Measurements from ENCODE around the gene PCCA. TPM values are rescaled to one million over a fixed set of nuclear protein-coding genes. Genes with fewer than 3 reads are reported as not detected.

PCCA gene
- total and polyA plus RNA-seq, 4 donors: 30.1 to 160 (median 76.3) TPM

GRCh38 chr13:100349594-100349993 is 260.7 kb downstream of the PCCA start:
- 50% methylated on average over 3 of the region's 3 CpGs for WGBS
- Histone ChIP-seq H3K4me1 (ENCODE audit: control insufficient read depth in 4 of 4, insufficient read depth in 4 of 4, low read length in 3 of 4) (peaks cover 0 to 2% (median 0%) of the 10 kb centered on the region in 4 donors), H3K27me3 (ENCODE audit: control insufficient read depth in 4 of 4, insufficient read depth in 4 of 4, low read length in 3 of 4) (no peaks in the 10 kb centered on the region), H3K9me3 (ENCODE audit: control insufficient read depth in 4 of 4, low read length in 3 of 4) (no peaks in the 10 kb centered on the region), H3K4me3 (ENCODE audit: low read depth in 1 of 3, low read length in 3 of 3) (no peak overlapping the region), H3K27ac (ENCODE audit: low read depth in 1 of 2, low read length in 2 of 2) (no peak overlapping the region), H3K36me3 (ENCODE audit: control insufficient read depth in 4 of 4, insufficient read depth in 3 of 4, low read depth in 1 of 4, low read length in 3 of 4) (peaks cover 0 to 10% (median 1%) of the 10 kb centered on the region in 4 donors), H3K9ac (ENCODE audit: low read depth in 1 of 2, low read length in 2 of 2) (no peak overlapping the region)
- TF ChIP-seq RXRA (IDR thresholded peaks at IDR 0.05) (no peak), HNF4A (conservative IDR thresholded peaks at IDR 0.05) (no peak), FOXA2 (IDR thresholded peaks at IDR 0.05) (no peak)
- DNase-seq (ENCODE audit: low spot score): no peak

DNA sequence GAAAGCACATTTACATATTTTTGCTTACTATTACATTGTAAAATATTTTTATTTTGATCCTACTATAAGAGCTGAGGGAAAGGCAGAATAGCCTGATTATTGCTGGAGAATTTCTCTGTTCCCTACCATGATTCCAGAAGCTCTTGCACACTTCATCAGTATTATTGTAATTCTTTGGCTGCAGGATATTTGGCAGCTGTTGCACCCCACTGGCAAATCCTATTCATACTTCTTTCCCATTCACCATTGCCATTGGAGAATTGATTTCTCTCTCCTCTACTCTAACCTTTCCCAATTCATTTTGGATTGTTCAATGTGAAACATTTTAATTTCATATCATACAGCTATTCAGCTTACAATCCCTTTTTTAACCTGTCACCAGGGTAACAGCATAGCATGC is 261.7 kb downstream of the PCCA start:
- Histone ChIP-seq H3K36me3 (ENCODE audit: control insufficient read depth in 4 of 4, insufficient read depth in 3 of 4, low read depth in 1 of 4, low read length in 3 of 4) (peaks cover 0 to 5% (median 1%) of the 10 kb centered on the region in 4 donors), H3K4me3 (ENCODE audit: low read depth in 1 of 3, low read length in 3 of 3) (no peak overlapping the region), H3K27ac (ENCODE audit: low read depth in 1 of 2, low read length in 2 of 2) (no peak overlapping the region), H3K9me3 (ENCODE audit: control insufficient read depth in 4 of 4, low read length in 3 of 4) (no peaks in the 10 kb centered on the region), H3K27me3 (ENCODE audit: control insufficient read depth in 4 of 4, insufficient read depth in 4 of 4, low read length in 3 of 4) (no peaks in the 10 kb centered on the region), H3K9ac (ENCODE audit: low read depth in 1 of 2, low read length in 2 of 2) (no peak overlapping the region), H3K4me1 (ENCODE audit: control insufficient read depth in 4 of 4, insufficient read depth in 4 of 4, low read length in 3 of 4) (peaks cover 0 to 2% (median 0%) of the 10 kb centered on the region in 4 donors)
- TF ChIP-seq, protein P1, sequence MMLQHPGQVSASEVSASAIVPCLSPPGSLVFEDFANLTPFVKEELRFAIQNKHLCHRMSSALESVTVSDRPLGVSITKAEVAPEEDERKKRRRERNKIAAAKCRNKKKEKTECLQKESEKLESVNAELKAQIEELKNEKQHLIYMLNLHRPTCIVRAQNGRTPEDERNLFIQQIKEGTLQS (IDR thresholded peaks at IDR 0.05): no peak
- TF ChIP-seq, protein P2, sequence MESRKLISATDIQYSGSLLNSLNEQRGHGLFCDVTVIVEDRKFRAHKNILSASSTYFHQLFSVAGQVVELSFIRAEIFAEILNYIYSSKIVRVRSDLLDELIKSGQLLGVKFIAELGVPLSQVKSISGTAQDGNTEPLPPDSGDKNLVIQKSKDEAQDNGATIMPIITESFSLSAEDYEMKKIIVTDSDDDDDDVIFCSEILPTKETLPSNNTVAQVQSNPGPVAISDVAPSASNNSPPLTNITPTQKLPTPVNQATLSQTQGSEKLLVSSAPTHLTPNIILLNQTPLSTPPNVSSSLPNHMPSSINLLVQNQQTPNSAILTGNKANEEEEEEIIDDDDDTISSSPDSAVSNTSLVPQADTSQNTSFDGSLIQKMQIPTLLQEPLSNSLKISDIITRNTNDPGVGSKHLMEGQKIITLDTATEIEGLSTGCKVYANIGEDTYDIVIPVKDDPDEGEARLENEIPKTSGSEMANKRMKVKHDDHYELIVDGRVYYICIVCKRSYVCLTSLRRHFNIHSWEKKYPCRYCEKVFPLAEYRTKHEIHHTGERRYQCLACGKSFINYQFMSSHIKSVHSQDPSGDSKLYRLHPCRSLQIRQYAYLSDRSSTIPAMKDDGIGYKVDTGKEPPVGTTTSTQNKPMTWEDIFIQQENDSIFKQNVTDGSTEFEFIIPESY (IDR thresholded peaks at IDR 0.05): no peak
- TF ChIP-seq TAF1 (conservative IDR thresholded peaks at IDR 0.05): no peak
- no peak for TF ChIP-seq YY1 (IDR thresholded peaks at IDR 0.05)
- TF ChIP-seq EGR1 (IDR thresholded peaks at IDR 0.05; ENCODE audit: low read depth in 2 of 2): no peak
- no peak for TF ChIP-seq MAX (IDR thresholded peaks at IDR 0.05)
- TF ChIP-seq JUND (IDR thresholded peaks at IDR 0.05): no peak
- TF ChIP-seq FOXA1 (IDR thresholded peaks at IDR 0.05): no peak
- DNase-seq (ENCODE audit: low spot score): no peak

DNA sequence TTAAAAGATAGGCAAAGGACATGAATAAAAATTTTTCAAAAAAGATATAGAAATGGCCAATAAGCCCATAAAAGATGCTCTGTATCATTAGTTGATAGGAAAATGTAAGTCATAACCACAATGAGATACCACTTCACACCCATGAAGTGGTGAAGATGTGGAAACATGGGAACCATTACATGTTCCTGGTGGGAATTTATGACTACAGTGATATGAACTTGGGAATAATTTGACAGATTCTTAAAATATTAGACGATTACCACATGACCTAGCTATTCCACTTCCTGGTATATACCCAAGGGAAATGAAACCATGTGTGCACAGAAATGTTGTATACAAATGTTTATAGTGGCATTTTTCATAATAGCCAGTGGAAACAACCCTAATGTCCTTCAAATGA is 267.5 kb downstream of the PCCA start:
- 83% methylated on average over 1 of the region's 1 CpG for WGBS
- DNase-seq (ENCODE audit: low spot score): no peak
- Histone ChIP-seq H3K4me1 (ENCODE audit: control insufficient read depth in 4 of 4, insufficient read depth in 4 of 4, low read length in 3 of 4) (peaks cover 0 to 2% (median 0%) of the 10 kb centered on the region in 4 donors), H3K9me3 (ENCODE audit: control insufficient read depth in 4 of 4, low read length in 3 of 4) (no peaks in the 10 kb centered on the region), H3K9ac (ENCODE audit: low read depth in 1 of 2, low read length in 2 of 2) (no peak overlapping the region), H3K27ac (ENCODE audit: low read depth in 1 of 2, low read length in 2 of 2) (no peak overlapping the region), H3K27me3 (ENCODE audit: control insufficient read depth in 4 of 4, insufficient read depth in 4 of 4, low read length in 3 of 4) (no peaks in the 10 kb centered on the region), H3K4me3 (ENCODE audit: low read depth in 1 of 3, low read length in 3 of 3) (no peak overlapping the region), H3K36me3 (ENCODE audit: control insufficient read depth in 4 of 4, insufficient read depth in 3 of 4, low read depth in 1 of 4, low read length in 3 of 4) (peaks cover 0 to 5% (median 1%) of the 10 kb centered on the region in 4 donors)
- TF ChIP-seq TAF1 (conservative IDR thresholded peaks at IDR 0.05) (no peak), FOXA1 (IDR thresholded peaks at IDR 0.05) (no peak), GABPA (IDR thresholded peaks at IDR 0.05 in 1 of 2, conservative IDR thresholded peaks at IDR 0.05 in 1 of 2) (no peak), HNF4A (conservative IDR thresholded peaks at IDR 0.05) (no peak)

DNA sequence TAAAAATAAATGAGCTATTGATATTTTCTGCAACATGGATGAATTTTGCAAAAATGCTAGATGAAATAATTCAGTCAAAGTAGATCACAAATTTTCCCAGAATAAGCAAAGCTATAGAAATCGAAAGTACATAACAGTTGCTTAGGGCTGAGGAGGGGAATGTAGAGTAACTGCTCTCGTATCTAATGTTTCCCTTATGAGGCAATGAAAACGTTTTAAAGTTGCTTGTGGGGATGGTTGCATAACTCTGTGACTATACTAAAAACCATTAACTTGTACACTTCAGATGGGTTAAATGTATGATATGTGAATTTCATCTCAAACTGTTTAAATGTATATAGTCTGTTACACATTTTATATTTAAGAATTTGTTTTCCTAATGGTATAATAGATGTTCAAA is 268.0 kb downstream of the PCCA start:
- Histone ChIP-seq H3K4me1 (ENCODE audit: control insufficient read depth in 4 of 4, insufficient read depth in 4 of 4, low read length in 3 of 4) (peaks cover 0 to 2% (median 0%) of the 10 kb centered on the region in 4 donors), H3K9me3 (ENCODE audit: control insufficient read depth in 4 of 4, low read length in 3 of 4) (no peaks in the 10 kb centered on the region), H3K36me3 (ENCODE audit: control insufficient read depth in 4 of 4, insufficient read depth in 3 of 4, low read depth in 1 of 4, low read length in 3 of 4) (peaks cover 0 to 5% (median 1%) of the 10 kb centered on the region in 4 donors), H3K9ac (ENCODE audit: low read depth in 1 of 2, low read length in 2 of 2) (no peak overlapping the region), H3K27ac (ENCODE audit: low read depth in 1 of 2, low read length in 2 of 2) (no peak overlapping the region), H3K27me3 (ENCODE audit: control insufficient read depth in 4 of 4, insufficient read depth in 4 of 4, low read length in 3 of 4) (no peaks in the 10 kb centered on the region), H3K4me3 (ENCODE audit: low read depth in 1 of 3, low read length in 3 of 3) (no peak overlapping the region)
- no peak for DNase-seq (ENCODE audit: low spot score)
- 84% methylated on average over 3 of the region's 3 CpGs for WGBS
- TF ChIP-seq, protein P3, sequence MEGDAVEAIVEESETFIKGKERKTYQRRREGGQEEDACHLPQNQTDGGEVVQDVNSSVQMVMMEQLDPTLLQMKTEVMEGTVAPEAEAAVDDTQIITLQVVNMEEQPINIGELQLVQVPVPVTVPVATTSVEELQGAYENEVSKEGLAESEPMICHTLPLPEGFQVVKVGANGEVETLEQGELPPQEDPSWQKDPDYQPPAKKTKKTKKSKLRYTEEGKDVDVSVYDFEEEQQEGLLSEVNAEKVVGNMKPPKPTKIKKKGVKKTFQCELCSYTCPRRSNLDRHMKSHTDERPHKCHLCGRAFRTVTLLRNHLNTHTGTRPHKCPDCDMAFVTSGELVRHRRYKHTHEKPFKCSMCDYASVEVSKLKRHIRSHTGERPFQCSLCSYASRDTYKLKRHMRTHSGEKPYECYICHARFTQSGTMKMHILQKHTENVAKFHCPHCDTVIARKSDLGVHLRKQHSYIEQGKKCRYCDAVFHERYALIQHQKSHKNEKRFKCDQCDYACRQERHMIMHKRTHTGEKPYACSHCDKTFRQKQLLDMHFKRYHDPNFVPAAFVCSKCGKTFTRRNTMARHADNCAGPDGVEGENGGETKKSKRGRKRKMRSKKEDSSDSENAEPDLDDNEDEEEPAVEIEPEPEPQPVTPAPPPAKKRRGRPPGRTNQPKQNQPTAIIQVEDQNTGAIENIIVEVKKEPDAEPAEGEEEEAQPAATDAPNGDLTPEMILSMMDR (IDR thresholded peaks at IDR 0.05; ENCODE audit: low read depth, low read length, missing input control): no peak
- TF ChIP-seq NR2F2 (IDR thresholded peaks at IDR 0.05) (no peak), EGR1 (IDR thresholded peaks at IDR 0.05; ENCODE audit: low read depth in 2 of 2) (no peak), FOXA2 (IDR thresholded peaks at IDR 0.05) (no peak), YY1 (IDR thresholded peaks at IDR 0.05) (no peak), SP1 (IDR thresholded peaks at IDR 0.05) (no peak), RXRA (IDR thresholded peaks at IDR 0.05) (no peak), REST (IDR thresholded peaks at IDR 0.05) (no peak)
- TF ChIP-seq, protein P1 (IDR thresholded peaks at IDR 0.05): no peak

Measured in liver (tissue), 9 donors.